PC-3 (cell line): ENCODE results near the gene MRPL24. TPM values are rescaled to one million over a fixed set of nuclear protein-coding genes. Genes with fewer than 3 reads are reported as not detected.

Source experiments
- ATAC-seq: fragments of 200-7000 bp; cut with Tn5 transposase; 2 replicates; pipeline ENCODE4 v1.9.1; 2020; ENCODE audit warnings: mild to moderate bottlenecking, moderate library complexity
- Bru-seq: library from RNA; stranded (reverse); fragments of 400-500 nt; gene quantifications from one replicate; lab custom pipeline; 2021; lab: Mats Ljungman, UMichigan
- BruChase-seq, 2 experiments: library from RNA; stranded (reverse); fragments of 400-500 nt; gene quantifications; one replicate each; lab custom pipeline; 2021; lab: Mats Ljungman, UMichigan
- BruUV-seq: library from RNA; stranded (reverse); fragments of 400-500 nt; replicated peaks from 2 replicates; lab custom pipeline; 2021; lab: Mats Ljungman, UMichigan
- CTCF ChIA-PET: fragments of 300-600 bp; sonication (Branson Sonifier 250); formaldehyde crosslinking; loops from one replicate; lab custom pipeline; 2022; ENCODE audit warnings: antibody characterized with exemption; lab: Charles Lee
- POLR2A ChIA-PET: fragments of 300-600 bp; sonication (Branson Sonifier 250); formaldehyde crosslinking; loops from one replicate; lab custom pipeline; 2022; ENCODE audit warnings: antibody characterized with exemption; ENCODE audit not compliant: unreplicated experiment; lab: Charles Lee
- DNase-seq: peaks from one replicate; pipeline ENCODE4 v3.0.0-alpha.2; 2015
- H2AFZ ChIP-seq: fragments of 300-600 bp; sonication (generic); 2 replicates; pipeline ENCODE4 v1.6.0; 2016; ENCODE audit warnings: antibody characterized with exemption, low read length
- H3F3A ChIP-seq: fragments of 300-600 bp; sonication (generic); one replicate; pipeline ENCODE4 v1.6.0; 2017; ENCODE audit warnings: antibody characterized with exemption, low read length, control low read depth, mild to moderate bottlenecking; ENCODE audit not compliant: unreplicated experiment
- H3K27ac ChIP-seq: fragments of 300-600 bp; sonication (generic); 2 replicates; pipeline ENCODE4 v1.5.1; 2016; ENCODE audit warnings: mild to moderate bottlenecking, low read length
- H3K27me3 ChIP-seq: fragments of 300-600 bp; sonication (generic); 2 replicates; pipeline ENCODE4 v1.6.1; 2016; ENCODE audit warnings: low read length, mixed read lengths
- H3K36me3 ChIP-seq: fragments of 300-600 bp; sonication (generic); 2 replicates; pipeline ENCODE4 v1.6.1; 2016; ENCODE audit warnings: low read depth, mixed run types, low read length, mixed read lengths
- H3K4me1 ChIP-seq: fragments of 300-600 bp; sonication (generic); 2 replicates; pipeline ENCODE4 v1.5.1; 2016; ENCODE audit warnings: low read length; ENCODE audit not compliant: insufficient read depth
- H3K4me2 ChIP-seq: fragments of 300-600 bp; sonication (generic); 2 replicates; pipeline ENCODE4 v1.6.0; 2016; ENCODE audit warnings: low read length
- H3K4me3 ChIP-seq: fragments of 300-600 bp; sonication (generic); 2 replicates; pipeline ENCODE4 v1.5.1; 2016; ENCODE audit warnings: mild to moderate bottlenecking, low read length, mixed read lengths
- H3K79me2 ChIP-seq: fragments of 300-600 bp; sonication (generic); 2 replicates; pipeline ENCODE4 v1.6.1; 2017; ENCODE audit warnings: low read length, mixed read lengths
- H3K9ac ChIP-seq: fragments of 300-600 bp; sonication (generic); 2 replicates; pipeline ENCODE4 v1.6.0; 2016; ENCODE audit warnings: mild to moderate bottlenecking, low read length
- H3K9me2 ChIP-seq: fragments of 300-600 bp; sonication (generic); replicated peaks from 2 replicates; pipeline ENCODE4 v1.6.1; 2016; ENCODE audit warnings: mixed run types, low read length, mixed read lengths
- H3K9me3 ChIP-seq: fragments of 300-600 bp; sonication (generic); 2 replicates; pipeline ENCODE4 v1.6.1; 2016; ENCODE audit warnings: low read length, mixed read lengths
- H4K20me1 ChIP-seq: fragments of 300-600 bp; sonication (generic); 2 replicates; pipeline ENCODE4 v1.6.1; 2016; ENCODE audit warnings: low read length, mixed read lengths
- EZH2 ChIP-seq: fragments of 300-600 bp; sonication (generic); IDR thresholded peaks from one replicate; pipeline ENCODE4 v1.6.1; 2017; ENCODE audit warnings: antibody characterized with exemption, mild to moderate bottlenecking, low read length; ENCODE audit not compliant: unreplicated experiment
- EZH2phosphoT487 ChIP-seq: fragments of 300-600 bp; sonication (generic); IDR thresholded peaks from 2 replicates; pipeline ENCODE4 v1.6.1; 2018; ENCODE audit warnings: mild to moderate bottlenecking, antibody characterized with exemption, low read length, borderline replicate concordance
- intact Hi-C: fragments of 100-400 bp; cut with micrococcal nuclease; formaldehyde crosslinking; loops from 2 replicates; pipeline ENCODE4 v1.9.0; 2023
- long read RNA-seq: library from polyadenylated mRNA; unstranded; transcript quantifications from one replicate; pipeline ENCODE4 v2.0.0, GENCODE V29; 2021; ENCODE audit not compliant: unreplicated experiment
- total RNA-seq: library from RNA; depleted of rRNA; stranded (reverse); fragments of >200 nt; gene quantifications from 2 replicates; pipeline ENCODE4 v1.2.3, GENCODE V29; 2014; rRNA removed
- TF ChIP-seq, protein P1 (sequence below): fragments of 300-600 bp; sonication (generic); conservative IDR thresholded peaks from 2 replicates; pipeline ENCODE4 v1.5.1; 2017; ENCODE audit warnings: antibody characterized with exemption, low read depth, mild to moderate bottlenecking, low read length

The MRPL24 gene
- 232 and 275 TPM in 2 replicates for total RNA-seq
- Bru-seq, nascent RNA, result percentile 93 among the genes with signal in this experiment
- percentile 93 among the genes with signal in this experiment for BruChase-seq, experiment 1, labeled RNA remaining after a 6-hour chase
- percentile 87 among the genes with signal in this experiment for BruChase-seq, experiment 2, labeled RNA remaining after a 2-hour chase
- long read RNA-seq, transcript MRPL24-202 (6 exons, 883 nt), result minor isoform, 17 of 67 reads
- long read RNA-seq, transcript MRPL24-201 (6 exons, 883 nt), result major isoform, 30 of 67 reads
- long read RNA-seq, partial matches to known transcripts, result 4 of 67 reads
- long read RNA-seq, other reads (novel, unspliced or antisense), result 16 of 67 reads

DNA sequence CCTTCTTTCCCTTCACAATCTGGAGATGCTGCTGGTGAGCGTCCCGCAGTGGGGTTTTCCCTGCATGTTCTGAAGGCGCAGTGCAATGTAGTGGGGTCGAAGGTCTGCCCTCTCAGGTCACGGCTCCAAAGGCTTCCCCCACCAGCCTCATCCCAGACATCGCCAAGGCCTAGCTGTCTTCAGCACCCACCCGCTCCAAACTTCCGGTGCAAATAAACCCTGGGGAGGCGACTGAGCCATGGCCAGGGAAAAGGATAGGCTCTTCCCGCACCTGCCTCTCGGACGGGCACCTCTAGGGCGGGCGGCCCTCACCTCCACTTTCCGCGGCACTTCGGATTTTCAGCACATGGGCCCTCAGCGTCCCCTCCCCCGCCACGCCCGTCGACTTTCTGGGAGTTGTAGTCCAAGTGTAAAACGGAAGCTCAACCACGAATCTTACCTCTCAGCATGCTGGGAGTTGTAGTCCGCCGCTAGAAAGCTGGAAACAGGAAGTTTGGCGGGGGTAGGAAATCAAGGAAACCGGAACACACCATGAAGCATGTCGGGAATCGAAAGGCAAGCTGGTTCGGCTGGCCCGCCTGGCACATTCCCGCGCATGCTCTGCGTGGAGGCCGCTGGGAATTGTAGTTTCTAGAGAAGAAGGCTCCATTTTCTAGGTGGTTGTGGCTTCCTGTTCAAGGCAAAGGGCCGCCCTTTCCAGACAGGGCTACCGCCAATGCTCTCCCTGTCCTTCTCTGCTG lies at the start of gene MRPL24:
Gene MRPL24 (minus strand): TSS at position 348 of the 740 bp plus-strand sequence. CDS start 2,384 bp downstream, outside the sequence.
- ChIA-PET CTCF (interaction anchor here (0.6 to 1.6 kb wide), 7 partner anchors 12 to 119 kb away, joined by 3 to 11 read pairs (median 4); partner anchors contain the start of genes ISG20L2, METTL25B, NES and PRCC), POLR2A (interaction anchor here (0.6 to 1.7 kb wide), 9 partner anchors 11 to 141 kb away, joined by 3 to 28 read pairs (median 5); partner anchors contain the start of genes HDGF, ISG20L2, METTL25B and PRCC)
- Histone ChIP-seq H3K27me3 (no peaks in the 10 kb centered on the region), H3K4me3 (peak within 1 kb of the TSS; percentile 78), H3K79me2 (peaks cover 45% of the 10 kb centered on the region), H3K36me3 (peaks cover 42% of the 10 kb centered on the region), H3K4me2 (peak within 1 kb of the TSS; percentile 90), H3K27ac (peak within 1 kb of the TSS; percentile 61), H3K9me2 (no peaks in the 10 kb centered on the region), H3K9me3 (no peaks in the 10 kb centered on the region), H3F3A (peaks cover 17% of the 10 kb centered on the region), H2AFZ (peak within 1 kb of the TSS; percentile 74), H4K20me1 (no peaks in the 10 kb centered on the region), H3K4me1 (peaks cover 22% of the 10 kb centered on the region), H3K9ac (peak within 1 kb of the TSS; percentile 94)
- DNase-seq (peak; percentile 99), ATAC-seq (peak; percentile 89)
- BruUV-seq, result TSS peak; percentile 22
- TF ChIP-seq, protein P1, sequence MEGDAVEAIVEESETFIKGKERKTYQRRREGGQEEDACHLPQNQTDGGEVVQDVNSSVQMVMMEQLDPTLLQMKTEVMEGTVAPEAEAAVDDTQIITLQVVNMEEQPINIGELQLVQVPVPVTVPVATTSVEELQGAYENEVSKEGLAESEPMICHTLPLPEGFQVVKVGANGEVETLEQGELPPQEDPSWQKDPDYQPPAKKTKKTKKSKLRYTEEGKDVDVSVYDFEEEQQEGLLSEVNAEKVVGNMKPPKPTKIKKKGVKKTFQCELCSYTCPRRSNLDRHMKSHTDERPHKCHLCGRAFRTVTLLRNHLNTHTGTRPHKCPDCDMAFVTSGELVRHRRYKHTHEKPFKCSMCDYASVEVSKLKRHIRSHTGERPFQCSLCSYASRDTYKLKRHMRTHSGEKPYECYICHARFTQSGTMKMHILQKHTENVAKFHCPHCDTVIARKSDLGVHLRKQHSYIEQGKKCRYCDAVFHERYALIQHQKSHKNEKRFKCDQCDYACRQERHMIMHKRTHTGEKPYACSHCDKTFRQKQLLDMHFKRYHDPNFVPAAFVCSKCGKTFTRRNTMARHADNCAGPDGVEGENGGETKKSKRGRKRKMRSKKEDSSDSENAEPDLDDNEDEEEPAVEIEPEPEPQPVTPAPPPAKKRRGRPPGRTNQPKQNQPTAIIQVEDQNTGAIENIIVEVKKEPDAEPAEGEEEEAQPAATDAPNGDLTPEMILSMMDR, result no peak
- TF ChIP-seq EZH2 (no peak), EZH2phosphoT487 (no peak)
- intact Hi-C loops, result loop anchor here (1.0 kb wide), 2 partner anchors 13 to 26 kb away; partner anchors contain the start of genes ISG20L2, METTL25B and PRCC

DNA sequence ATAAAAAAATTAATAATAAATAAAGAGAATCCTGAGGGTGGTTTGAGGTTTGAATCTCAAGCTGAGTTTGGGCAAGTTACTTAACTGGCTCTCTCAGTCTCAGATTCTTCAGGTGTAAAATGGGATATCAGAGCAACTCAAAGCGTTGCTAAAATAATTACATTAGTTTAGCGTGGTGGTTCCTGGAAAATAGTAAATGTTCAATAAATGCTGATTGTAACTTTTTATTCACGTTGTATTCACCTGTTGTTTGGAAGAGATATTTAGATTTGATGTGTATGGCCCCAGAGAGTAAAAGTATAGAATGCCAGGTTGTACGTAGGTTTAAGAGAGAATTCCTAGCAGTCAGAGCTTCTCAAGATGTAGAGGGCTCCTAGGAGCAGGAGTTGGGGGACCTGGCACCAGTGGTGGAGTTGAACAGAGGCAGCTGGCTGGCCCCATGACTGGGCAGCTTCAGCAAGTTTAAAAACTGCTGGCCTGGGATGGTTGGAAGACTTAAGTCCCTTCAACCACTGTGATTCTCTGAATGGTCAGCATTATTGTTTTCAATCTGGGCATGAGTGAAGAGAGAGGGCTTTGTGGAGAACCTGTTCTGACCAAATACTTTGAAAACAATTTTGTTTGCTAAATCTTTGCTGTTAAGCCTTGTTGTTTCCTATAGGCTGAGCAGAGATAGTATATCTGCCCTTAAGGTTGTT lies 48.9 kb upstream of the MRPL24 start:
- intact Hi-C loops, result no loop called here
- no peak overlapping the region for H3K9ac ChIP-seq

More for the DNA sequence above, 48.9 kb upstream of the MRPL24 start:
- BruUV-seq, result no TSS peak
- DNase-seq (no peak), ATAC-seq (no peak)
- H3K4me1 ChIP-seq, result no peaks in the 10 kb centered on the region
- no peak overlapping the region for H3K4me2 ChIP-seq
- H3K4me3 ChIP-seq, result no peak overlapping the region
- H3K27ac ChIP-seq, result no peak overlapping the region
- H3K36me3 ChIP-seq, result peaks cover 59% of the 10 kb centered on the region
- no peaks in the 10 kb centered on the region for H3K27me3 ChIP-seq
- H3F3A ChIP-seq, result no peaks in the 10 kb centered on the region
- TF ChIP-seq, protein P1, result no peak
- TF ChIP-seq EZH2 (no peak), EZH2phosphoT487 (no peak)
- H3K79me2 ChIP-seq, result peaks cover 30% of the 10 kb centered on the region
- no peaks in the 10 kb centered on the region for H3K9me2 ChIP-seq
- H4K20me1 ChIP-seq, result 0 out of 2 replicates have a peak, but pooled peaks cover 3% of the 10 kb centered on the region
- H2AFZ ChIP-seq, result no peak overlapping the region
- POLR2A ChIA-PET, result no interaction called here
- CTCF ChIA-PET, result interaction anchor here (0.6 kb wide), 1 partner anchor 39 kb away, joined by 3 read pairs; no protein-coding TSS in a partner anchor
- H3K9me3 ChIP-seq, result no peaks in the 10 kb centered on the region
